Uterus (tissue), 2 donors: ENCODE results near the gene PARD6B.

Experiments
- POLR2A ChIP-seq, 2 donors: fragments of 450-650 bp; IDR thresholded peaks; one replicate each; pipeline ENCODE4 v1.6.1; 2016; ENCODE audit warnings: antibody characterized with exemption in 2 of 2, mild to moderate bottlenecking in 1 of 2, moderate library complexity in 1 of 2
- TF ChIP-seq, protein P1 (sequence below), 4 experiments: fragments of 200-600 bp in 2 of 4; fragments of 450-650 bp in 2 of 4; sonication (generic) in 2 of 4; IDR thresholded peaks; one replicate each; pipeline ENCODE4 v1.5.1; 2016 to 2019; ENCODE audit warnings: antibody characterized with exemption in 4 of 4, mild to moderate bottlenecking in 2 of 4, moderate library complexity in 1 of 4

DNA sequence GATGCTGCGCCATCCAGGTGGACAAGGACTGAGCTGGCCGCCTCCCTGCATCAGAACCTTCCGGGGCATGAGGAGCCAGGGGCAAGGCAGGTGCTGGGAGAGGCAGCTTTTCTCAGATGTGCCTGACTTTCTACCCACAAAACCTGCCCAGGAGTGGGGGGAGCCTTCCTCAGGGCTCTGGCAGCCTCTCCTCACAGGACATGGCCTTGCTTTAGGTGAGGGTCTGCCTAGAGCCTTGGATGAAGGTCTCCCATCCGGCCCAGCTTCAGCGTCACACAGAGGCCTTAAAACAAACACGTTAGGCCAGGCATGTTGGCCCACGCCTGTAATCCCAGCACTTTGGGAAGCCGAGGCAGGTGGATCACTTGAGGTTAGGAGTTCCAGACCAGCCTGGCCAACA lies 70.9 kb downstream of the PARD6B start:
- no peak for TF ChIP-seq POLR2A (IDR thresholded peaks at IDR 0.05)
- TF ChIP-seq, protein P1, sequence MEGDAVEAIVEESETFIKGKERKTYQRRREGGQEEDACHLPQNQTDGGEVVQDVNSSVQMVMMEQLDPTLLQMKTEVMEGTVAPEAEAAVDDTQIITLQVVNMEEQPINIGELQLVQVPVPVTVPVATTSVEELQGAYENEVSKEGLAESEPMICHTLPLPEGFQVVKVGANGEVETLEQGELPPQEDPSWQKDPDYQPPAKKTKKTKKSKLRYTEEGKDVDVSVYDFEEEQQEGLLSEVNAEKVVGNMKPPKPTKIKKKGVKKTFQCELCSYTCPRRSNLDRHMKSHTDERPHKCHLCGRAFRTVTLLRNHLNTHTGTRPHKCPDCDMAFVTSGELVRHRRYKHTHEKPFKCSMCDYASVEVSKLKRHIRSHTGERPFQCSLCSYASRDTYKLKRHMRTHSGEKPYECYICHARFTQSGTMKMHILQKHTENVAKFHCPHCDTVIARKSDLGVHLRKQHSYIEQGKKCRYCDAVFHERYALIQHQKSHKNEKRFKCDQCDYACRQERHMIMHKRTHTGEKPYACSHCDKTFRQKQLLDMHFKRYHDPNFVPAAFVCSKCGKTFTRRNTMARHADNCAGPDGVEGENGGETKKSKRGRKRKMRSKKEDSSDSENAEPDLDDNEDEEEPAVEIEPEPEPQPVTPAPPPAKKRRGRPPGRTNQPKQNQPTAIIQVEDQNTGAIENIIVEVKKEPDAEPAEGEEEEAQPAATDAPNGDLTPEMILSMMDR (IDR thresholded peaks at IDR 0.05), result no peak
